Suprapubic skin (tissue), 4 donors: Measurements from ENCODE around the gene SPINK4. TPM values are rescaled to one million over a fixed set of nuclear protein-coding genes. Genes with fewer than 3 reads are reported as not detected.

Experiments
- DNase-seq, 2 donors: peaks; one replicate each; pipeline ENCODE4 v3.0.0-alpha.2; 2019; ENCODE audit warnings: low spot score in 2 of 2
- H3K27ac ChIP-seq: fragments of 200-600 bp; sonication (generic); one replicate; pipeline ENCODE4 v1.5.1; 2019
- H3K27me3 ChIP-seq: fragments of 200-600 bp; sonication (generic); one replicate; pipeline ENCODE4 v1.5.1; 2019
- H3K36me3 ChIP-seq: fragments of 200-600 bp; sonication (generic); one replicate; pipeline ENCODE4 v1.5.1; 2019
- H3K4me1 ChIP-seq: fragments of 200-600 bp; sonication (generic); one replicate; pipeline ENCODE4 v1.5.1; 2019
- H3K4me3 ChIP-seq: fragments of 200-600 bp; sonication (generic); one replicate; pipeline ENCODE4 v1.5.1; 2019; ENCODE audit warnings: mild to moderate bottlenecking
- H3K9me3 ChIP-seq: fragments of 200-600 bp; sonication (generic); one replicate; pipeline ENCODE4 v1.5.1; 2019
- CTCF ChIP-seq, 2 donors: fragments of 200-600 bp in 1 of 2; fragments of 450-650 bp in 1 of 2; sonication (generic) in 1 of 2; IDR thresholded peaks; one replicate each; pipeline ENCODE4 v1.5.1; 2016 to 2019; ENCODE audit warnings: antibody characterized with exemption in 2 of 2, mild to moderate bottlenecking in 1 of 2, moderate library complexity in 1 of 2
- EP300 ChIP-seq: sonication (generic); formaldehyde crosslinking; IDR thresholded peaks from one replicate; pipeline ENCODE4 v1.6.1; 2017; ENCODE audit warnings: antibody characterized with exemption
- POLR2A ChIP-seq, 2 donors: fragments of 450-650 bp; IDR thresholded peaks; one replicate each; pipeline ENCODE4 v1.6.1; 2017; ENCODE audit warnings: antibody characterized with exemption in 2 of 2, mild to moderate bottlenecking in 2 of 2, moderate library complexity in 2 of 2
- POLR2AphosphoS5 ChIP-seq, 3 donors: sonication (generic); formaldehyde crosslinking; IDR thresholded peaks; one replicate each; pipeline ENCODE4 v1.6.1; 2017; ENCODE audit warnings: antibody characterized with exemption in 3 of 3
- WGBS: methylation state at CpG from one replicate; pipeline ENCODE4 v1.1.5; 2018; 5-methylcytosine and 5-hydroxymethylcytosine counted together
- total RNA-seq, 4 donors: library from RNA; depleted of rRNA; stranded (reverse); fragments of >200 nt; gene quantifications; one replicate each; pipeline ENCODE4 v1.1.0, GENCODE V29; 2016

Gene SPINK4
- total RNA-seq, 4 donors from 2014 or later, result not detected

- WGBS, result 57% methylated on average over 3 of the region's 3 CpGs
- peak in 1 of 2 donors; percentile 45 for DNase-seq
- no peaks in the 10 kb centered on the region for H3K9me3 ChIP-seq
- TF ChIP-seq POLR2AphosphoS5 (IDR thresholded peaks at IDR 0.05) (no peak), EP300 (no peak), CTCF (IDR thresholded peaks at IDR 0.05) (no peak), POLR2A (IDR thresholded peaks at IDR 0.05) (no peak)
- no peak overlapping the region for H3K4me3 ChIP-seq
- H3K36me3 ChIP-seq, result no peaks in the 10 kb centered on the region
- H3K27me3 ChIP-seq, result no peaks in the 10 kb centered on the region
- H3K4me1 ChIP-seq, result peaks cover 14% of the 10 kb centered on the region
- no peak overlapping the region for H3K27ac ChIP-seq
Measured at GRCh38 chr9:33211695-33212393, 28.1 kb upstream of the SPINK4 start.

GRCh38 chr9:33220681-33221567 lies 19.0 kb upstream of the SPINK4 start:
- Histone ChIP-seq H3K4me1 (peaks cover 15% of the 10 kb centered on the region), H3K36me3 (no peaks in the 10 kb centered on the region), H3K27me3 (no peaks in the 10 kb centered on the region), H3K27ac (no peak overlapping the region), H3K4me3 (no peak overlapping the region), H3K9me3 (no peaks in the 10 kb centered on the region)
- TF ChIP-seq CTCF (IDR thresholded peaks at IDR 0.05) (no peak), EP300 (no peak), POLR2A (IDR thresholded peaks at IDR 0.05) (no peak), POLR2AphosphoS5 (IDR thresholded peaks at IDR 0.05) (no peak)
- WGBS, result 90% methylated on average over 12 of the region's 14 CpGs
- peak in 1 of 2 donors; percentile 52 for DNase-seq

GRCh38 chr9:33221568-33221884 lies 18.4 kb upstream of the SPINK4 start:
- no peak for TF ChIP-seq POLR2A (IDR thresholded peaks at IDR 0.05)
- no peak for TF ChIP-seq POLR2AphosphoS5 (IDR thresholded peaks at IDR 0.05)
- no peak for TF ChIP-seq EP300
- no peak for TF ChIP-seq CTCF (IDR thresholded peaks at IDR 0.05)
- WGBS, result 94% methylated on average over 3 of the region's 3 CpGs

GRCh38 chr9:33222031-33222430 lies 17.9 kb upstream of the SPINK4 start:
- no peaks in the 10 kb centered on the region for H3K9me3 ChIP-seq

More at GRCh38 chr9:33221568-33221884, 18.4 kb upstream of the SPINK4 start:
- H3K4me3 ChIP-seq, result no peak overlapping the region
- H3K36me3 ChIP-seq, result no peaks in the 10 kb centered on the region
- DNase-seq, result peak in 1 of 2 donors; percentile 52
- H3K9me3 ChIP-seq, result no peaks in the 10 kb centered on the region
- H3K4me1 ChIP-seq, result peaks cover 21% of the 10 kb centered on the region
- no peaks in the 10 kb centered on the region for H3K27me3 ChIP-seq
- H3K27ac ChIP-seq, result no peak overlapping the region

More at GRCh38 chr9:33222031-33222430, 17.9 kb upstream of the SPINK4 start:
- no peaks in the 10 kb centered on the region for H3K27me3 ChIP-seq
- DNase-seq, result no peak
- H3K27ac ChIP-seq, result no peak overlapping the region
- H3K4me1 ChIP-seq, result peaks cover 25% of the 10 kb centered on the region
- H3K36me3 ChIP-seq, result no peaks in the 10 kb centered on the region
- TF ChIP-seq EP300, result no peak
- TF ChIP-seq POLR2AphosphoS5 (IDR thresholded peaks at IDR 0.05), result no peak
- TF ChIP-seq POLR2A (IDR thresholded peaks at IDR 0.05), result no peak
- no peak for TF ChIP-seq CTCF (IDR thresholded peaks at IDR 0.05)
- H3K4me3 ChIP-seq, result no peak overlapping the region
- WGBS, result 66% methylated on average over 3 of the region's 3 CpGs
